Measurements from ENCODE around the gene P3H2.
"Not testable (repeated sequence)": the region's sequence is repeated elsewhere in the genome, so short reads cannot be mapped to it uniquely, and the experiment has no call there.

The P3H2 gene, protein sequence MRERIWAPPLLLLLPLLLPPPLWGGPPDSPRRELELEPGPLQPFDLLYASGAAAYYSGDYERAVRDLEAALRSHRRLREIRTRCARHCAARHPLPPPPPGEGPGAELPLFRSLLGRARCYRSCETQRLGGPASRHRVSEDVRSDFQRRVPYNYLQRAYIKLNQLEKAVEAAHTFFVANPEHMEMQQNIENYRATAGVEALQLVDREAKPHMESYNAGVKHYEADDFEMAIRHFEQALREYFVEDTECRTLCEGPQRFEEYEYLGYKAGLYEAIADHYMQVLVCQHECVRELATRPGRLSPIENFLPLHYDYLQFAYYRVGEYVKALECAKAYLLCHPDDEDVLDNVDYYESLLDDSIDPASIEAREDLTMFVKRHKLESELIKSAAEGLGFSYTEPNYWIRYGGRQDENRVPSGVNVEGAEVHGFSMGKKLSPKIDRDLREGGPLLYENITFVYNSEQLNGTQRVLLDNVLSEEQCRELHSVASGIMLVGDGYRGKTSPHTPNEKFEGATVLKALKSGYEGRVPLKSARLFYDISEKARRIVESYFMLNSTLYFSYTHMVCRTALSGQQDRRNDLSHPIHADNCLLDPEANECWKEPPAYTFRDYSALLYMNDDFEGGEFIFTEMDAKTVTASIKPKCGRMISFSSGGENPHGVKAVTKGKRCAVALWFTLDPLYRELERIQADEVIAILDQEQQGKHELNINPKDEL

DNA sequence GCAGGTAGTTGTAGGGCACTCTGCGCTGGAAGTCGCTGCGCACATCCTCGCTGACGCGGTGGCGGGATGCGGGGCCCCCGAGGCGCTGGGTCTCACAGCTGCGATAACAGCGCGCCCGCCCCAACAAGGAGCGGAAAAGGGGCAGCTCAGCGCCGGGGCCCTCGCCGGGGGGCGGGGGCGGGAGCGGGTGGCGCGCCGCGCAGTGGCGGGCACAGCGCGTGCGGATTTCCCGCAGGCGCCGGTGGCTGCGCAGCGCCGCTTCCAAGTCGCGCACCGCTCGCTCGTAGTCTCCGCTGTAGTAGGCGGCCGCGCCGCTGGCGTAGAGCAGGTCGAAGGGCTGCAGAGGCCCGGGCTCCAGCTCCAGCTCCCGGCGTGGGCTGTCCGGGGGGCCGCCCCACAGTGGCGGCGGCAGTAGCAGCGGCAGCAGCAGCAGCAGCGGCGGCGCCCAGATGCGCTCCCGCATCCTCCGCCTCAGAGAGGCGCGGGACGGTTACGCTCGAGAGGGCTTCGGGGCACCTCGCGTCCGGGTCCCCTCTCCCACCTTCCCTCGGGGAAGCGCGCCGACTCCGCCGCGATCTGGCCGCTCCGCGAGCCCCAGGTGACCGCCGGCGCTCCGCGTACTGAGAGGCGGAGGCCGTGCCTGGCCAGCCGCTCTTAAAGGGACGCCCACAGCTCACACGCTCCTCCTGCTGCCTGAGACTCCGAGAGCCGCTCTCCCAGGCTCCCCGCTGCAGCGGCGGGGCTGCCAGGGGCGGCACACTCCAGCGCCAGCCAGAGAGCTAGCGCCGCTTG lies at the start of gene P3H2:
P3H2 (minus strand) TSS at position 629 of the 792 bp plus-strand sequence; CDS start at position 463, 166 bp downstream.
- DNase-seq (ENCODE audit: low spot score) = peak; percentile 80

GRCh38 chr3:190169877-190170276 lies 49.2 kb upstream of the P3H2 start:
- DNase-seq (ENCODE audit: low spot score) = no peak

GRCh38 chr3:190169243-190169642 lies 48.5 kb upstream of the P3H2 start:
- DNase-seq (ENCODE audit: low spot score) = no peak

- DNase-seq (ENCODE audit: low spot score) = no peak
These were observed 47.4 kb upstream of the P3H2 start for GRCh38 chr3:190167936-190168680.

DNA sequence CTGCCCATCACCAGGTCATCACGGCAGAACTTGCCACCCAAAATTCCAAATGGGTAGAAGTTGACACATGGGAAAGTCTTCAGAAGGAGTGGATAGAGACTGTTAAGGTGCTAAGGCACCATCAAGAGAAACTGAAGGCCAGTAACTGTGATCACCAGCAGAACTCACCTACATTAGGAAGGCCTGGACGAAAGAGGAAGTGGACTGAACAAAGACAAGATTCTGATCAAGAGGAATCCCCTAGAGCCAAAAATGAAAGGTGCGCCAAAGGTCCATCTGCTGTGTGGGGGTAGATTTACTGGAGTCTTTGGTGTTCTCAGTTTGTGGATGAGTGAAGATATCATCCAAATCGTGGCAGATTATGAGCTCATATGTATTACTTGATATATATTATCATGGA lies 46.3 kb upstream of the P3H2 start:
- no peak for DNase-seq (ENCODE audit: low spot score)

DNA sequence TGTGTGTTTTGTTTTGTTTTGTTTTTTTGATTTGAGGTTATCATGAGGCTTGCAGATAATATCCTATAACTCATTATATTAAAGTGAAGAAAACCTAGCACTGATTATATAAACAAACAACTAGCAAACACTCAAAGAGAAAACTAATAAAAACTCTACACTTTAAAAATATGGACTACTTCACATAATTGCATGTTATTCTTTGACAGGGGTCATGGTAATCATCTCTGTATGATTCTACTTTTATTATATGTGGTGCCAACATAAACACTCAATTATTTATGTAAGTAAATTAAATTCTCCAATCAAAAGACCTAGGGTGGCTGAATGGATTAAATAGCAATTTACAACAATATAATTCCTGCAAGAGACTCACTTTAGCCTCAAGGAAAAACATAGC lies 44.6 kb upstream of the P3H2 start:
- DNase-seq (ENCODE audit: low spot score) = no peak

DNA sequence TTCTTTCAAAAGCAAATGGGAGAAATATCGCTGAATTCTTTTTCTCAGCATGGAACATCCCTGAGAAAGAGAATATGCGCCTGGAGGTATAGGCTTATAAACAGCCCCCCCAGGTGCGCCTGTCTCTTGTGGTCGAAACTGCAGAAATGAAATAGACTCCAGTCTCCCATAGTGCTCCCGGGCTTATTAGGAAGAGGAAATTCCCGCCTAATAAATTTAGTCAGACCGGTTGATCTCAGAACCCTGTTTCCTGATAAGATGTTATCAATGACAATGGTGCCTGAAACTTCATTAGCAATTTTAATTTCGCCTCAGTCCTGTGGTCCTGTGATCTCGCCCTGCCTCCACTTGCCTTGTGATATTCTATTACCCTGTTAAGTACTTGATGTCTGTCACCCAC lies 41.3 kb upstream of the P3H2 start:
- DNase-seq (ENCODE audit: low spot score) = not testable (repeated sequence)

DNA sequence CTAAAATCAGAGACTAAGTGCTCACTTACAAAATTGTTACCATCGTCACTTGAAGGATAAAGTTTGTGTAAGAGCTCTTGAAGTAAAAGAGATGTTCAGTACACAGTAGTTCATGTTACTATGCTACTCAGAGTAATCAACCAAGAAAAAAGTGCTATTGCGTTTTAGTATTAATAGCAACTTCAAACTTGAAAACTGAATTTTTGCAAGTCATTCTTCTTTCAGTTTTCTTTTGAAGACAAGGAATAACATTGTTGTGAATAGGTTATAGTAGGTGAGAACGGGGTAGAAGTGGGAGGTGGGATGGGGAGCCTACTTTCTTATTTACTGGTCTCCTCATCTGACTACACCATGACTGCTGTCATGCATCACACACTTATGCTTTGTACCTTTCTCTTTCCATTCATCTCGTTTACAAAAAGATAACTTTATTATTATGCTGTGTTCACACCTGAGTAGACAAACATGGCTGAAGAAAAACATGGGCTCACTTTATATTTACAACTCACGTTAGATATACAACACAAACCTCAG lies 39.3 kb upstream of the P3H2 start:
- DNase-seq (ENCODE audit: low spot score) = no peak

DNA sequence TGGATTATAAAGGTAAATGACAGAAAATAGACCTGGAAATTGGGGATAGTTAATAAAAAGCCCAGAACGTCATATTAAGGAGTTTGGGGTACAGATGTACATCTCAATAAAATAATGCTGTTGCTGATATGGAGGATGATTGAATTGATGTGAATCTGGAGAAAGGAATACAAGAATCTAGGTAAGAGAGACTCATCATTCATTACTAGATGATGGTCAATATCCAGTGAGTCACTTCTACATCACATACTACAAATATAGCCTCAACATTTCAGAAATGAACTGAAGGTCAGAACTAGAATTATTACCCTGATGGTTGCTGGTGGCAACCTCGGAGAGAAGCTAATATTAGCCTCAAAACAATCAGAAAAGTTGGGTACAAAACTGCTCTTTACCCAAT lies 37.6 kb upstream of the P3H2 start:
- no peak for DNase-seq (ENCODE audit: low spot score)

DNA sequence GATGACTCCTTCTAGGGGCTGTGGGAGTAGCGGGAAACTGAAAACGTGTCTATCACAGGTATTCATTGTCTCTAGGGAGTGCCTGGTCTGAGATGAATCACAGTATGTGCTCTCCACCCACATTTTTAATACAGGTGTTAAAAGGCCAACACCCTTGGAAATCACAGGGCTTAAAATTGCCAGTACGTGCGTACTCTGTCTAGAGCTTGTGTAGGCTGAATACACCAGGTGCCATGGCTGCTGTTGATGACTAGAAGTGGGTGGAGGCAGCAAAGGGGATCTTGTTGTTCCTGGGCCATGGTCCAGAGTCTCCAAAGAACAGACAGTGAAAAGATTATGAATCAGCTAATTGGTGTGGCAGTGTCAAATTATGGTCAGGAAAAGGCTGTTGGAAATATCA lies 35.1 kb upstream of the P3H2 start:
- DNase-seq (ENCODE audit: low spot score) = no peak

GRCh38 chr3:190150681-190151080 lies 30.0 kb upstream of the P3H2 start:
- DNase-seq (ENCODE audit: low spot score) = no peak

- DNase-seq (ENCODE audit: low spot score) = not testable (repeated sequence)
These were observed 29.3 kb upstream of the P3H2 start for GRCh38 chr3:190149830-190150619.

DNA sequence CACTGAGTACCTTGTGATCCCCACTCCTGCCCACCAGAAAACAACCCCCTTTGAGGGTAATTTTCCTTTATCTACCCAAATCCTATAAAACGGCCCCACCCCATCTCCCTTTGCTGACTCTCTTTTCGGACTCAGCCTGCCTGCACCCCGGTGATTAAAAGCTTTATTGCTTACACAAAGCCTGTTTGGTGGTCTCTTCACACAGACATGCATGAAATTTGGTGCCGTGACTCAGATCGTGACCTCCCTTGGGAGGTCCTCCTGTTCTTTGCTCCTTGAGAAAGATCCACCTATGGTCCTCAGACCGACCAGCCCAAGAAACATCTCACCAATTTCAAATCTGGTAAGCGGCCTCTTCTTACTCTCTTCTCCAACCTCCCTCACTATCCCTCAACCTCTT lies 24.1 kb upstream of the P3H2 start:
- DNase-seq (ENCODE audit: low spot score) = not testable (repeated sequence)

DNA sequence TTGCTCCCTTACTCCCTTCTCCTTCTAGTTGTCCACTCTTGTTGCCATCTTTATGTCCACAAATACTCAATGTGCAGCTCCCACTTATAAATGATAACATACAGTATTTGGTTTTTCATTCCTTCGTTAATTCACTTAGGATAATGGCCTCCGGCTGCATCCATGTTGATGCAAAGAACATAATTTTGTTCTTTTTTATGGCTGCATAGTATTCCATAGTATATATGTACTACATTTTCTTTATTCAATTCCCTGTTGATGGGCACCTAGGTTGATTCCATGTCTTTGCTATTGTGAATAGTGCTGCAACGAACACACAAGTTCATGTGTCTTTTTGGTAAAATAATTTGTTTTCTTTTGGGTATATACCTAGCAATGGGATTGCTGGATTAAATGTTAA lies 21.3 kb upstream of the P3H2 start:
- no peak for DNase-seq (ENCODE audit: low spot score)

- no peak for DNase-seq (ENCODE audit: low spot score)
These were observed 18.7 kb upstream of the P3H2 start for GRCh38 chr3:190139365-190139764.

DNA sequence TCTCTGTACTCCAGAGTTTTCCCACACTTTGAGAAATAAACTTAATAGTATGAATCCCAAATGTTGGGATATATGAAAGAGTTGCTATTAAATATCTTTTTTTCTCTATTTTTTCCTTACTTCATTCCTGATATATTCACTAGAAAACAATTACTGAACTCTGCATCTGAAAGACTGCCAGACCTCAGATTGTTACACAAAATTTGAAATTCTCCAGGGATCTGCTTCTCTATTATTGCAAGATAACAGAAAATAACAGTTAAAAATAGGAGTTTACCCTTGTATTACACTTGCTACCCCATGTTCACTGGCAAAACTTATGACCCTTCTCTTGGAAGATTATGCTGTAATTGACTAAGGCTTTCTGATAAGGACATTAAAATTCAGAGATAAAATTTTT lies 11.7 kb upstream of the P3H2 start:
- no peak for DNase-seq (ENCODE audit: low spot score)

DNA sequence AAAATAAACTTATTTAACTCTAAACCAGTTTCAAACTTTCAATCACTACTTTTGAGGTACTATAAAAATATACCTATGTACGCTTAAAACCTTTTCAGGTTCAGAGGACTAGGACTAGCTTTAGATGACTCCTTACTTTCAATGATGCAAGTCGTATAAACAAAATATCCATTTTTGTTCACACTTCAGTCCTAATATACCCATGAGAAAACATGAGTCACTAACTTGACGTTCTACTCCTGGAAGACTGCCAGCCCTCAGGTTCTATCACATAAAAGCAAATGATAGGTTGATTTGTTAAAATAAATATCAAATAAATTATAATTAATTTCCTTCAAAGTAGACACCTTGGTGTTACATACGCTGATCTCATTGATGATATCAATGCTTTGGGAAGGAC lies 10.6 kb upstream of the P3H2 start:
- no peak for DNase-seq (ENCODE audit: low spot score)

GRCh38 chr3:190130696-190131095 lies 10.0 kb upstream of the P3H2 start:
- DNase-seq (ENCODE audit: low spot score) = no peak

- DNase-seq (ENCODE audit: low spot score) = no peak
These were observed 9.3 kb upstream of the P3H2 start for GRCh38 chr3:190130037-190130436.

DNA sequence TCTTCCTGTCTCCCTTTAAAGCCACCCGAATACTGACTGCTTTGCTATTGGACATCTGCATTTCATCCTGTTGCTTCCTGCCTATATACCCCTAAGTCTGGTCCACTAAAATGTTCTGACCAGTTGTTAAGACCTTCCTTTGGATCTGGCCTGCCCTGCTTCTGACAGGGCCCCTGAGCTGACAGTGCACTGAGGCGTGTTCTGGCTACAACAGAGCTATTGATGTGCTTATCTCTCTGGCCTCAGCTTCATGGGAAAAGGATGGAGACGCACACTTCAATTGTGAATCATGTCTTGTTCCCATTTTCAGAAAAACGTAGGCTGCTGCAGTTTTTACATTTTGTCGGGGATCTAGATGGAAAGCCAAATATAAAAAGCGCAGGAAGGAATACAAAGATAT lies 7.1 kb upstream of the P3H2 start:
- no peak for DNase-seq (ENCODE audit: low spot score)

- DNase-seq (ENCODE audit: low spot score) = no peak
These were observed 6.5 kb upstream of the P3H2 start for GRCh38 chr3:190127195-190127594.
